Gastrocnemius medialis (tissue), 4 donors: Measurements from ENCODE around the gene USP20. TPM values are rescaled to one million over a fixed set of nuclear protein-coding genes. Genes with fewer than 3 reads are reported as not detected.

Experiments
- ATAC-seq, 2 donors: fragments of 150-250 bp; one replicate each; pipeline ENCODE4 v1.9.1; 2016
- DNase-seq, 2 donors: peaks; one replicate each; pipeline ENCODE4 v3.0.0-alpha.2; 2019
- H3K27ac ChIP-seq, 4 donors: fragments of 200-600 bp; sonication (generic); 1 replicate in 1 of 4; 2 replicates in 3 of 4; pipeline ENCODE4 v1.5.1; 2016 to 2018; ENCODE audit warnings: mild to moderate bottlenecking in 2 of 4, moderate library complexity in 1 of 4
- H3K27me3 ChIP-seq, 3 donors: fragments of 200-600 bp; sonication (generic) in 2 of 3; 1 replicate in 1 of 3; 2 replicates in 2 of 3; pipeline versions ENCODE4 v1.5.1 to v1.6.0; 2016 to 2019; ENCODE audit warnings: mild to moderate bottlenecking in 1 of 3, moderate library complexity in 1 of 3
- H3K36me3 ChIP-seq, 2 donors: fragments of 200-600 bp; sonication (generic) in 1 of 2; one replicate each; pipeline ENCODE4 v1.5.1; 2017 to 2018
- H3K4me1 ChIP-seq, 2 donors: fragments of 200-600 bp; sonication (generic) in 1 of 2; one replicate each; pipeline ENCODE4 v1.5.1; 2016 to 2017; ENCODE audit warnings: mild to moderate bottlenecking in 2 of 2
- H3K4me3 ChIP-seq, 4 donors: fragments of 200-600 bp; sonication (generic) in 3 of 4; 1 replicate in 1 of 4; 2 replicates in 3 of 4; pipeline ENCODE4 v1.5.1; 2016 to 2019; ENCODE audit warnings: mild to moderate bottlenecking in 2 of 4
- H3K9me3 ChIP-seq, 3 donors: fragments of 200-600 bp; sonication (generic) in 2 of 3; 1 replicate in 1 of 3; 2 replicates in 2 of 3; pipeline ENCODE4 v1.5.1; 2016 to 2019
- CTCF ChIP-seq, 5 experiments: fragments of 450-650 bp in 3 of 5; fragments of 200-600 bp in 2 of 5; sonication (generic) in 2 of 5; IDR thresholded peaks in 4 of 5; conservative IDR thresholded peaks in 1 of 5; 1 replicate in 4 of 5; 2 replicates in 1 of 5; pipeline ENCODE4 v1.5.1; 2016 to 2019; ENCODE audit warnings: antibody characterized with exemption in 5 of 5, mild to moderate bottlenecking in 3 of 5, moderate library complexity in 3 of 5
- POLR2A ChIP-seq, 2 donors: fragments of 450-650 bp; IDR thresholded peaks; one replicate each; pipeline ENCODE4 v1.6.1; 2017; ENCODE audit warnings: antibody characterized with exemption in 2 of 2, mild to moderate bottlenecking in 2 of 2, moderate library complexity in 2 of 2
- in situ Hi-C, 4 donors: fragments of 200-750 bp; cut with MboI; loops; one replicate each; pipeline versions ENCODE4 v1.15.0 to v1.8.0; 2017; ENCODE audit warnings: low sequenced_read_pairs in 4 of 4
- intact Hi-C: fragments of 100-400 bp; cut with DNase I; formaldehyde crosslinking; loops from one replicate; pipeline ENCODE4 v1.15.1; 2023; ENCODE audit warnings: low total_unique reads
- total RNA-seq, 4 donors: library from RNA; depleted of rRNA; stranded (reverse); fragments of >200 nt; gene quantifications; one replicate each; pipeline versions ENCODE4 v1.1.0 to v1.2.3, GENCODE V29; 2016

The USP20 gene
- total RNA-seq, 4 donors from 2014 or later: 13.4 to 25.4 (median 18.6) TPM

- intact Hi-C loops: no loop called here
- Histone ChIP-seq H3K4me1 (no peaks in the 10 kb centered on the region), H3K4me3 (no peak overlapping the region), H3K27me3 (no peaks in the 10 kb centered on the region), H3K36me3 (peaks cover 0 to 23% of the 10 kb centered on the region in 2 donors), H3K27ac (no peak overlapping the region), H3K9me3 (no peaks in the 10 kb centered on the region)
- TF ChIP-seq POLR2A (IDR thresholded peaks at IDR 0.05) (no peak), CTCF (IDR thresholded peaks at IDR 0.05 in 4 of 5, conservative IDR thresholded peaks at IDR 0.05 in 1 of 5) (no peak)
- ATAC-seq (no peak), DNase-seq (no peak)
- in situ Hi-C loops: no loop called here
These were observed 33.0 kb downstream of the USP20 start for GRCh38 chr9:129868023-129868871.

- Histone ChIP-seq H3K4me3 (no peak overlapping the region), H3K36me3 (peaks cover 0 to 27% of the 10 kb centered on the region in 2 donors), H3K4me1 (no peaks in the 10 kb centered on the region), H3K27me3 (no peaks in the 10 kb centered on the region), H3K9me3 (no peaks in the 10 kb centered on the region), H3K27ac (no peak overlapping the region)
- no peak for DNase-seq
- no peak for ATAC-seq
- intact Hi-C loops (no loop called here), in situ Hi-C loops (no loop called here)
- TF ChIP-seq POLR2A (IDR thresholded peaks at IDR 0.05) (no peak), CTCF (IDR thresholded peaks at IDR 0.05 in 4 of 5, conservative IDR thresholded peaks at IDR 0.05 in 1 of 5) (no peak)
These were observed 33.7 kb downstream of the USP20 start for GRCh38 chr9:129868872-129869486.

GRCh38 chr9:129869585-129870501, 34.6 kb downstream of the USP20 start:
- DNase-seq: no peak
- in situ Hi-C loops: no loop called here
- TF ChIP-seq POLR2A (IDR thresholded peaks at IDR 0.05) (no peak), CTCF (IDR thresholded peaks at IDR 0.05 in 4 of 5, conservative IDR thresholded peaks at IDR 0.05 in 1 of 5) (no peak)
- H3K4me3 ChIP-seq: no peak overlapping the region
- intact Hi-C loops: no loop called here
- H3K36me3 ChIP-seq: peaks cover 0 to 34% of the 10 kb centered on the region in 2 donors
- H3K27me3 ChIP-seq: no peaks in the 10 kb centered on the region
- no peak overlapping the region for H3K27ac ChIP-seq
- no peaks in the 10 kb centered on the region for H3K9me3 ChIP-seq
- H3K4me1 ChIP-seq: no peaks in the 10 kb centered on the region
- ATAC-seq: no peak

- no peak for ATAC-seq
- H3K9me3 ChIP-seq: no peaks in the 10 kb centered on the region
- TF ChIP-seq CTCF (IDR thresholded peaks at IDR 0.05 in 4 of 5, conservative IDR thresholded peaks at IDR 0.05 in 1 of 5) (no peak), POLR2A (IDR thresholded peaks at IDR 0.05) (no peak)
- H3K27me3 ChIP-seq: no peaks in the 10 kb centered on the region
- H3K27ac ChIP-seq: no peak overlapping the region
- DNase-seq: no peak
- in situ Hi-C loops (no loop called here), intact Hi-C loops (no loop called here)
- H3K36me3 ChIP-seq: peaks cover 0 to 39% of the 10 kb centered on the region in 2 donors
- H3K4me1 ChIP-seq: no peaks in the 10 kb centered on the region
- no peak overlapping the region for H3K4me3 ChIP-seq
These were observed 35.8 kb downstream of the USP20 start for GRCh38 chr9:129871046-129871445.
